Esophagus muscularis mucosa (tissue), 4 donors: ENCODE results near the gene ENTPD5.

ENCODE experiments used
- CTCF ChIP-seq, 3 experiments: fragments of 200-600 bp in 2 of 3; fragments of 450-650 bp in 1 of 3; sonication (generic) in 2 of 3; IDR thresholded peaks; one replicate each; pipeline ENCODE4 v1.5.1; 2017 to 2019; ENCODE audit warnings: antibody characterized with exemption in 3 of 3, mild to moderate bottlenecking in 2 of 3, moderate library complexity in 1 of 3
- EP300 ChIP-seq: sonication (generic); formaldehyde crosslinking; IDR thresholded peaks from one replicate; pipeline ENCODE4 v1.6.1; 2017; ENCODE audit warnings: antibody characterized with exemption
- POLR2A ChIP-seq: fragments of 450-650 bp; IDR thresholded peaks from one replicate; pipeline ENCODE4 v1.6.1; 2017; ENCODE audit warnings: antibody characterized with exemption, moderate library complexity, mild to moderate bottlenecking, low read depth
- POLR2AphosphoS5 ChIP-seq, 2 donors: sonication (generic); formaldehyde crosslinking; IDR thresholded peaks; one replicate each; pipeline ENCODE4 v1.6.1; 2017; ENCODE audit warnings: antibody characterized with exemption in 2 of 2

- TF ChIP-seq POLR2A (no peak), EP300 (no peak), POLR2AphosphoS5 (IDR thresholded peaks at IDR 0.05) (no peak), CTCF (IDR thresholded peaks at IDR 0.05) (no peak)
These were observed 21.1 kb downstream of the ENTPD5 start for GRCh38 chr14:73997944-73998447.
